Lung microvascular endothelial cell (primary cell): ENCODE results near the gene CCDC192. TPM values are rescaled to one million over a fixed set of nuclear protein-coding genes. Genes with fewer than 3 reads are reported as not detected.

Experiments used
- DNase-seq, 2 donors: peaks; one replicate each; pipeline versions ENCODE4 v3.0.0 to v3.0.0-alpha.2; 2010; ENCODE audit warnings: low read depth in 2 of 2
- total RNA-seq: library from RNA; depleted of rRNA; stranded (reverse); fragments of >200 nt; gene quantifications from 2 replicates; pipeline ENCODE4 v1.2.1, GENCODE V29; 2014

CCDC192 gene
- total RNA-seq, 1 donor from 2014 or later = not detected

DNA sequence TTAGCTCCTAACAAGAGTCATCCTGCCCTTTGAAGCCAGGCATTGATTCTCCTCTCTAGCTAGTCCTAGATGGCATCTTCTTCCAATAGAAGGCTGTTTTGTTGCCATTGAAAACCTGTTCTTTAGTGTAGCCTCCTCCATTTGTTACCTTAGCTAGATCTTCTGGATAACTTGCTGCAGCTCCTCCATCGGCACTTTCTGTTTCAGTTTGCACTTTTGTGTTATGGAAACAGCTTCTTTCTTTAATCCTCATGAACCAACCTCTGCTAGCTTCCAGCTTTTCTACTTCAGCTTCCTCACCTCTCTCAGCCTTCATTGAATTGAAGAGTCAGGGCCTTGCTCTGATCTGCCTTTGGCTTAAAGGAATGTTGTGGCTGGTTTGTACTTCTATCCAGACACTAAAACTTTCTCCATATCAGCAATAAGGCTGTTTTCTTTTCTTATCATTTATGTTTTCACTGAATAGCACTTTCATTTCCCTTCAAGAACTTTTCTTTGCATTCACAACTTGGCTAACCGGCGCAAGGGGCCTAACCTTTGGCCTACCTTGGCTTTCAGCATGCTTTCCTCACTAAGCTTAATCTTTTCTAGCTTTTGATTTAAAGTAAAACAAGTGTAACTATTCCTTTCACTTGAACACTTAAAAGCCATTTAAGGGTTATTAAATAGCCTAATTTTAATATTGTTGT, 213.8 kb downstream of the CCDC192 start:
- peak in 1 of 2 donors; percentile 29 for DNase-seq

DNA sequence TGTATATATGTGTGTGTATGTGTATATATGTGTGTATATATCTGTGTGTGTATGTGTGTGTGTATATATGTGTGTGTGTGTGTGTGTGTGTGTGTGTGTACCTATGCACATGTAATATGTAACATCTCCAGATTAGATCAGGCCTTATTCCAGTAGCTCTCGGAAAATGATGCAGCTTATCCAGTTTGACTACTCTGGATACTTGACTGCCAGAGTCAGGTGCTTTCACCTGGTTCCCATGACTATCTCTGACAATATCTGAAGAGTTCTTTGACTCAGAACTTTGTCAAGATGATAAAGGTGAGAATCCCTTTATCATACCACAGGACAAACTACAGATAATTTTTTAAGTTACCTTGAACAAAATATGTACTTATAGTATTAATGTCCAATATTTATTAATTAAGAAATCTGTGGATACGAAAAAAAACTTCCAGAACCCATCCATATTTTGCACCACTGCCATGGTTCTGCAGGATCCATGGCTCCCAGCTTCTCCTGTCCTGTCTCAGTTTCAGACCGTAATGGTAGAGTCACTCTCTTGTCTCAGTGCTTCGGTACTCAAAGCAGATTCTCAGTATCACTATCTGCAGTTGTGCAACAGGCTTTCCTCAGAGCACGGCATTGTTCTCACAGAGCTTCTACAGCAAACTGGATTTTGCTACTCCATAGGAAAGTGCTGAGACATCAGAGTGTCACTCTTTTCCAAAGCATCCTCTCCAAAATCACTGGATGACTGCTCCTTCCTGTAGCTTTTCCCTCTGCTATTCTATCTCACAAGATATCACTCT, 216.0 kb downstream of the CCDC192 start:
- no peak for DNase-seq

DNA sequence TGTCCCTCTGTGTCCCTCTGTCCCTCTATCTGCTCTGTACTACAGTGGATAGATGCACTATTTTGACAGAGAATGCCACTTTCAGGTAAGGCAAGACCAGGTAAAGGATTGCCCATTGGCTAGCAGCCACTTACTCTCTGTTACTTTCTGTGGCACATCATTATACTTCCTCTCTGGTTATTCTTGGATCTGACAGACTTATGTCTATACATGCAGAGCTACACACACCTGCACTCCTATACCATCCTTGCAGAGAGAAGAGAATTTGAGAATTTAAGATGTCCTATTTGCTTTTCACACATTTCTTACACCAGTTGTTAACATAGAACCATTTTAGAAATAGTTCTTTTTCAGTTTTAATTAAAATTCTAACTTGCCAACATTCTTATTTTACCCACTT, 216.6 kb downstream of the CCDC192 start:
- DNase-seq = no peak

DNA sequence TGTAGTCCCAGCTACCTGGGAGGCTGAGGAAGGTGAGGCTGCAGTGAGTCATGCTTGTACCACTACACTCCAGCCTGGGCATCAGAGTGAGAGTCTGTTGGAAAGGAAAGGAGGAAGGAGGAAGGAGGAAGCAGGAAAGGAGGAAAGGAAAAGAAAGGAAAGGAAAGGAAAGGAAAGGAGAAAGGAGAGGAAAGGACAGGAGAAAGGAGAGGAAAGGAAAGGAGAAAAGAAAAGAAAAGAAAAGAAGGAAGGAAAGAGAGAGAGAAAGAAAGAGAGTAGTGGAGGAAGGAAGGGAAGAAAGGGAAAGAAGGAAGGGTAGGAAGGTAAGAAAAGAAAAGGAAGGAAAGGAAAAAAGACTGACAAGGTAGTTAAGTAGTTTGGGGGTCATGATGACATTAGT, 217.7 kb downstream of the CCDC192 start:
- DNase-seq = no peak

DNA sequence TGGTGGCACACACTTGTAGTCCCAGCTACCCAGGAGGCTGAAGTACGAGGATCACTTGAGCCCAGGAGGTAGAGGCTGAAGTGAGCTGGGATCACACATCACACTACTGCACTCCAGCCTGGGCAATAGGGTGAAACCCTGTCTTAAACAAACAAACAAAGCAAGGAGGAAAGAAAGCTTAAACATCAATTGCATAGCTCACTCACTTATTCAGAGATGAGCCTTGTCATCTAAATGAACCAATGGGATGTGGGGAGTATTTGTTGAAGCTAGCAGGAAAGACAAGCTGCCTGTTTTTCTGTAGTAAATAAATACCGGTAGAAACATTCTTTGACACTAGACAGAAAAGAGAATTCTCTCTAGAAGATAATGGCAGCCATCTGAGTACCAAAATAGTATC, 219.4 kb downstream of the CCDC192 start:
- DNase-seq = no peak

DNA sequence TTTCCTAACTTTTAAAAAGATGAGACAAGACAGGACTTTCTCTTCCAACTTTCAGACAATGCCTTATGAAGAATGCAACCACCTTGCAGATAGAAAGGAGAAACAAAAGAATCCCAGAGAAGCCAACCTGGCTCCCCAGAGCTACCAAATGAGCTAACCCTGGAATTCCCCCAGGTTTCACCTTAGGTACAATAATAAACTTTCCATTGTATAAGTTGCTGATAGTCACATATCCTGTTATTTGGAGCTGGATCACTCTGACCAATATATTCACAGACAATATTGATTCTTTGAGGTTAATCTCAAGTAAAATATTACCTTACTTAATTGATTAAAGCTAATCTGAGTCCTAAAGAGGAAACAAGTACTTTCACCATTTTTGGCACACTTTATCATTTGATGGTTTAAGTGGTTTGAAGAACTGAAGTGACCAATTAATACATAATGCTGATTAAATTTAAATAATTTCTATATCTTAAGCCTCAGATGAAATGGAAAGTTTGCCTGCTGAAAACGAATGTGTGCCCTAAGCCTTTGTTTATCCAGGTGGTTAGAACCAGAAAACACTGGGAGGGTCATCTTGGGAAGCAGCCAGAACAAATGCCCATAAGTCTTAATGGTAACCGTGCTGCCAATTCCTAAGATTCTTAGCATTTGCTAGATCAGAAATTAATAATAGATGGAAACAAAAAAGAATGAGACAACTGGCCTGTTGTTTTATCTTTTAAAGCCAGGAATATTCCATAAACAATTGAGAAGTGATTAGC, 220.8 kb downstream of the CCDC192 start:
- DNase-seq = peak; percentile 47 to 56

DNA sequence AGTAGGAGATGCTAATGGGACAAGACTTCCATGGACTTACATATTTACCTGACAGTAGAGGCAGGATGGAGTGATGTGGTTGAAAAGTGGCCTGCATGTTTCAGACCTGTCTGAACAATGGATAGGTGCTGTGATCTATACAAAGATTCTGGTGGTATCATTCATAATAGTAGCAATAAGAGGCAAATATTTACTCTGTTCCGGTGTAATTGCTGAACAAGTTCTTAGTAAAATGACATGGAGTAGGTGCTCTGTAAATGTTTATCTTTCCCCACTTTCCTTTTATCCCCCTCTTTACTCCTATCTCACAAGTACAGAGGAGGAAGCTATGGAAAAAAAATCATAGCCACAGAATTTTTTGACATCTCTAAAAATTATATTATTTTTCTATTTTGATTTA, 221.4 kb downstream of the CCDC192 start:
- DNase-seq = no peak

DNA sequence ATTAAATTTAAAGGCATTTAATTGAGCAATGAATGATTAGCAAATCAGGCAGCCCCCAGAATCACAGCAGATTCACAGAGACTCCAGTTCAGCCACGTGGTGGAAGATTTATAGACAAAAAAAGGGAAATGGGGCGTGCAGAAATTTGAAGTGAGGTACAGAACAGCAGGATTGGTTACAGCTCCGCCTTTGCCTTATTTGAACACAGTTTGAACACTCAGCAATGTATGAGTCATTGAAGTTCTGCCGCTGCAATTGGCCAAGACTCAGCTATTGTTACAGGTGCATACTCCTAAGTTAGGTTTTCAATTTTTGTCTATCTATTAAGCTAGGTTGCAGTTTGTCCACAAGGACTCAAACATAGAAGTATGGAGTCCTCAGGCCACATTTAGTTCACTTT, 222.7 kb downstream of the CCDC192 start:
- no peak for DNase-seq

DNA sequence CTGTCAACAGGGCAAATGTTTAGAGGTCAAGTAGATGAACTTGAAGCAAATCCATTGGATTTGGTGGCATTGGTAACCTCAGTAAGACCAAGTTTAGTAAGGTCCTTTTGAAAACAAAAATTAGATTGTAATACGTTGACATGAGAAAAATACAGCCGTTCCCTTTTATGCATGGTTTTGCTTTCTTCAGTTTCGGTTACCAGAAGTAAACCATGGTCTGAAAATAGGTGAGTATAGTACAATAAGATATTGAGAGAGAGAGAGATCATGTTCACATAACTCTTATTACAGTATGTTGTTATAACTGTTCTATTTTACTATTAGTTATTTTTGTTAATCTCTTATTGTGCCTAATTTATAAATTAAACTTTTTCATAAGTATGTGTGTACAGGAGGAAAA, 223.8 kb downstream of the CCDC192 start:
- DNase-seq = no peak

DNA sequence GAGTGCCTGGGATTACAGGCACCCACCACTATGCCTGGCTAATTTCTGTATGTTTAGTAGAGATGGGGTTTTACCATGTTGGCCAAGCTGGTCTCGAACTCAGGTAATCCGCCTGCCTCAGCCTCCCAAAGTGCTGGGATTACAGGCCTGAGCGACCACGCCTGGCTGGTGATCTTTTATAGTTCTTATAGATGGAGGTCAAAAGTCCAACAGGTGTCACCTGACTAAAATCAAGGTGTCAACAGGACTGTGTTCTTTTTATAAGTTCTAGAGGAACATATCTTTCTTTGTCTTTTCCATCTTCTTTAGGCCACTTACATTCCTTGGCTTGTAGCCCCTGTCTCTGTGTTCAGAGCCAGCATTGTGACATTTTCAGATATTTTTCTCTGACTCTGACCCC, 224.9 kb downstream of the CCDC192 start:
- DNase-seq = no peak

DNA sequence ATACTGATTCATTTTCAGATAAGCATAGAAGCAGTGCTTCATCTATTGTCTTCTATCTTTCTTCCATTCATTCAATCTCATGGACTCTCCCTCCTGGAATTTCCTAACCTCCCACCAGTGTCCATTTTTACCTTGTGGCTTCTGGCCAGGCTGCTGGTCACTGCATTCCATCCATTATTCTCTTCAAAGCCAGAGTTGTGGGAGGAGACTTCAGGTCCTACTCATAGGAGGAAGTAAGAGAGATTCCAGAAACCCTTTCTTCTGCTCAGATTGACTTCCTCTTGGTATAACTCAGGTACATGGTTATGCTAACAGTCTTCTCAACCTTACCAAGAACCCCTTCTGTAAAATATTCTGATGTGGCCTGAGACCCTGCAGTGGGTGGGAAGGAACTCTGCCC, 227.1 kb downstream of the CCDC192 start:
- DNase-seq = peak; percentile 48 to 53

DNA sequence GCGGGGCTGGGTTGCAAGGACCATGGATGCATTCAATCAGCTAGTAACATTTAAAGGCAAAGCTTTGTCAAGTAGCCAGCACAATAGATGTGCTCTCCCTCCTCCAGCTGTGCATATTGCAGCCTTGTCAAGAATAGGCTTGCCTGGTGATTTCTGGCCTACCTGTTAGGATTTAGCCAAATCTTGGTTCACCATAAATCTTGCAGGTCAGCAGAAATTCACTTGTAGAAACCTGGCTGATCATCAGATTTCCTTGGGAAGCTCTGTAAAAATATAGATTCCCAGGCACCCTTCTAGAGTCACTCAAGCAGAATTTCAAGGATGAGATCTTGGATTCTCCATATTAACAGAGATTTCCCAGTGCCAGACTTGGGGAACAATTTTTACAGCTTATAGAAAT, 228.2 kb downstream of the CCDC192 start:
- no peak for DNase-seq

DNA sequence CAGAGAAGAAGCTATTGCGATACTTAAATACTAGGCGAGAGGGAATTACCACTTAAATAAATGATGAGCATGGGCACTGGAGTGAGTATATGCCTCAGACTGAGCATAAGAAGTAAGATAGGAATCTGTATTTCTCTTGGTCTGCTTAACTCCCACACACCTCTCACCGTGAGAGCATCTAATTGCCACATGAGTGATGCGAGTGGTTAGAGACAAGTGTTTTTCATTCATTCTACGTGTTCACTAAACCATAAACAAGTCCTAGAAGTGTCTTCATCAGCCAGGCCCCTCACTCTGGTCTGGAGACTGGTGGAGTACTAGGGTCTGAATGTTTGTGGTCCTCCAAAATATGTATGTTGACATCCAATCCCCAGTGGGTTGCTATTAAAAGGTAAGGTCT, 230.2 kb downstream of the CCDC192 start:
- no peak for DNase-seq

DNA sequence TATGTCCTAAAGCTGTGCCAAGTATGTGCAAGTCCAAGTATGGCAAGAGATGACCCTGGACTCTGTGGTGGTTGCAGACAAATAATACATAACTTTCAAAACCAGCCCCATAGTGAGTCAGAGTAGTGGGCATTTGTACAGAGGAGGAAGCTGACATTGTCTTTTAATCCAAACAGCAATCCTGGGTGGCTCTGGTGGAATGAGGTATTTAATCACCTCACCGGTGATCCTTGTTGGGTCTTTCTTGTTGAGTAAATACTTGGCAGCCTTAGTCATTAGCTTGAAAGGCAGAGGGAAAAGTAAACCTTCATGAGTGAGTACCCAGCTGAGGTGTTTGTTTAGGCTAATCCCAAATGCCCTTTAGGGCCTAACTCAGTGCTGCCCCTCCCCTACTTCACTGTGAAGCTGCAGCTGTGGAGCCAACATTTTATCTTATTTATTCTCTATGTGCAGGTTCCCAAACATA, 231.6 kb downstream of the CCDC192 start:
- DNase-seq = peak; percentile 25 to 51

DNA sequence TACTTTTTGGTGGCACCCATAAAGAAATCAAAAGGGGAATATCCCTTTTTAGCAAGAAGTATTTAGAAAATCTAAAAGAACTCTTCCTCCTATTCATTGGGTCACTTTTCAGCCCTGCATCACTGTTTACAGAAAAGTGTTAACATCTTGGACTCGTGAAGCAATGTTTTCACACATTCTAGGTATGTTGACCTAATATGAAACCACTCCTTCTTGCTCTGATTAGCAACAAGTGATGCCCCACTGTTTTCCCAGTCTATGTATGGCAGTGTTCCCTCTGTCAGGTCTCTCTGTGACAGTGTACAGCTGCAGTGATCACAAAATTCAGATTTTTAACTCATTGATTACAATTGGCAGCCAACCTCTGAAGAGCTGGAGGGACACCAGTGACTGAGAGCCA, 232.2 kb downstream of the CCDC192 start:
- DNase-seq = no peak

DNA sequence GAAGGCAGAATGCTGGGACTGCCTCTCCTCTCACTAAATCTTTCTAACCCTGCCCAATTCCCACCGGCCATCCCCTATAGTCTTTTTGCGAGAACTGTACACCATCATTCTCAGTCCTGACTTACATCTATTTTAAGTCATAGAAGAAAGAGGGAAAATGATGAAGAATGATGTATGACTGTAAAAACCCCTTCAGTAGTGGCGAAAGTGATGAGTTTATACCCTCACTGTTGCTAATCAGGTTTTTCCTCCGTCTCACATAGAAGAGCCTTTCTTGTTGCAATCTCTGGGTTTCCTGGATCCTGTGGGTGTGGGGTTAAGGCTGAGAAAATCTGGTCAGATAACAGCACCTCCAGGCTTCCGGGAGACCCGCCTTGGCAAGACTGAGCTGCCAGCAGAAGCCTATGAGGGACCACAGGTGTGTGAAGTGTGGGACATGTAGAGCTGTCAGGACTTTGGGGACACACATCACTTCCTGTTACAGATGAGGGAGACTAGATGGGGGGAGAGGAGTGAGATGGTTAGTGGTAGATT, 233.3 kb downstream of the CCDC192 start:
- DNase-seq = no peak

DNA sequence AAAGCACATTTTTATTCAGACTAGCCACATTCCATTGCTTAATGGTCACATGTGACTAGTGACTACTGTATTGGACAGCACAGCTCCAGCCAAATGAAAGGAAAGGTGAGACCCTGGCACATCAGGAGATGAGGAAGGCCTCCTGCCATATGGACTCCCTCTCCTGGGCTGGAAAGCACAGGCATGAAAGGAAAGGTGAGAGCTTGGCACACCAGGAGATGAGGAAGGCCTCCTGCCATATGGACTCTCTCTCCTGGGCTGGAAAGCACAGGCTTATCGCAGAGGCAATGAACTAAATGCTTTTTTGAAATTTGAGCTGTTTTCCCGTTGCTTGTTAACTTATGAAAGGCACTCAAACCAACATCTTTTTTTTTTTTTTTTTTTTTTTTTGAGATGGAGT, 235.6 kb downstream of the CCDC192 start:
- no peak for DNase-seq

DNA sequence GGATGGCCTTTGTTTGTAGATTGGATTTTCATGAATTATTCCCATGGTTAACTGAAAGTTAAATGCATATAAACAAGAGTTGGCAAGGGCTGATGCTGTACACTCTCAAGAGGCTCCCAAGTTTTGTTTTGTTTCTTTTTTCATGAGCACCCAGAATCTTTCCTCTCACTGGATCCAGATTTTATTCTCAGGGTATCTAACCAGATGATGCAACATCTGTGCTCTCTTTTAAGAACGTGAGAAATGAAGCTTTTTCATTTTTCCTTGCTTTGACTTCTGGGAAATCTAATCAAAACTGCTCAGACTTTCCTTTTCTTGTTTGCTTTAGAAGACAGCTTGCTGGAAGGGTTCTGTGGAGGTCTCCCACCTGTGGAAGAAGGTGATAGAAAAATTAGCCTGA, 237.7 kb downstream of the CCDC192 start:
- DNase-seq = no peak

DNA sequence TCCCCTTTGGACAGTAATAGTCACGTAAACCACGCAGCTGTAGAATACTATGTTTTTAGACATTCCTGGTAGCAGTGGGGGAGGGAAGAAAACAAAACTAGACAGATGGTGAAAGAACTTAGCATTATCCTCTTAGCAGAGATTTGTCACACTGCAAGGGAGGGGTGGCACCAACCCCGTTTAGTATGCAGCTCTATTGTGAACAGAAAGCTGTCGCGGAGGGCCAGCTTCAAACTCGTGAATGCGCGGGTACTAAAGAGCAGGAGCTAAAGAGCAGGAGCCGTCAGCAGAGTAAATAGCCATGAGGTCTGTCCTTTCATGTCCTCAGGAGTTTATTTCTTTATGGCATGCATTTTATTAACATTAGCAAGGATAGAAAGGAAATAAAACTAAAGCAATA, 238.5 kb downstream of the CCDC192 start:
- peak; percentile 27 to 52 for DNase-seq

DNA sequence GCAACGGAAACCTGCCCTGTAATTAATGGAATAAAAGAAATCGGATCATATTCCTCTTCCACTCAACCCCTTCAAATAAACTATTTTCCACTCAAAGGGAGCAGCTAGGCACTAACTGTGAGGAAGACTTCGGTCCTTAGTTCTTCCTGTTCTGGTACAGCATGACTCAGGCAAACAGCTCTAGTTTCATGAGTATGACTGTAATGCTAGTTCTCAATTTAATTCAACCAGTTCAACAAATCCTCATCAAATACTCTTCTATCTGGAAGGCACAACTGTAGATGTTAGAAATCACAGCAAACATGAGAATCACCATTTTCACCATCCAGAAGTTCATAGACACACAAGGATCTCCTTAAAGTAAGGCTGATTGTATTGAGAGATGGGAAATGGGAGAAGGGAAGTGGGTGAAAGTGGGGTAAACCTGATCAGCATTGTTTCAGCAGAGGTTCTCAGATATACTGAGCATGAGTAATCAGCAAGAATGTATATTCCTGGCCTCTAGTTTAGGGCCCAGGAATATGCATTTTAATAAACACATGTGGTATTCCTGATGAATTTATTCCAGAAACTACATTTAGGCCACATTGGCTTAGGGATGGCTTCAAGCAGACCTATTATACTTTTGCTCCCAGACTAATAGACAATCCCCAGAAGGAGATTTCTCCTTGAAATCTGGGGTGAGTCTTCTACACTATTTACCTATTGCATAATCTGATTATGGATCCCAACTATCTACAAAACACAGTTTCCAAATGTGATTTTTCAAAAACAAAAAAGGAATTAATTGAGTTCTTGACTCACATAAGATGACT, 239.3 kb downstream of the CCDC192 start:
- peak in 1 of 2 donors; percentile 61 for DNase-seq

DNA sequence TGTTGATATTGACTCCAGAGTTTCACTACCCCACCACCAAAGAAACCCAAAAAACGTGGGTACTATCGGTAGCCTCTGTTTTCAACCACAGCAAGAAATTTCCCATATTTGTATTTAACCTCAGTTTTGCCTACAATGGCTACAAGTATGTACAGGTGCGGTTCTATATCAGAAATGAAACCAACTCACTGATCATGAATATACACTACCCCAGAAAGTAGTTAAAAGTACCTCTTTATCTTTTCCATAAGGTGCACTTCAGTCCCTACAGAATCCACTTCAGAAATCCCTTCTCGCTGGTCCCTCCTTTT, 239.8 kb downstream of the CCDC192 start:
- DNase-seq = no peak
